Upper lobe of right lung (tissue), 1 donor: ENCODE measurements around the gene GLT1D1. TPM values are rescaled to one million over a fixed set of nuclear protein-coding genes. Genes with fewer than 3 reads are reported as not detected.
"Not testable (repeated sequence)": the region's sequence is repeated elsewhere in the genome, so short reads cannot be mapped to it uniquely, and the experiment has no call there.

Experiments used
- ATAC-seq: fragments of 200-7000 bp; cut with Tn5 transposase; one replicate; pipeline ENCODE4 v1.9.1; 2020; ENCODE audit warnings: mild to moderate bottlenecking, moderate library complexity
- DNase-seq: peaks from one replicate; pipeline ENCODE4 v3.0.0-alpha.2; 2020
- H3K27ac ChIP-seq: fragments of 200-600 bp; one replicate; pipeline ENCODE4 v1.8.0; 2022
- H3K27me3 ChIP-seq: fragments of 200-600 bp; one replicate; pipeline ENCODE4 v1.8.0; 2022; ENCODE audit warnings: mild to moderate bottlenecking
- H3K36me3 ChIP-seq: fragments of 200-600 bp; one replicate; pipeline ENCODE4 v1.8.0; 2022
- H3K4me1 ChIP-seq: fragments of 200-600 bp; one replicate; pipeline ENCODE4 v1.8.0; 2022
- H3K4me3 ChIP-seq: fragments of 200-600 bp; one replicate; pipeline ENCODE4 v1.8.0; 2022; ENCODE audit warnings: mild to moderate bottlenecking
- H3K9me3 ChIP-seq: fragments of 200-600 bp; one replicate; pipeline ENCODE4 v1.8.0; 2022
- intact Hi-C: fragments of 100-400 bp; cut with DNase I; formaldehyde crosslinking; loops from one replicate; pipeline ENCODE4 v1.11.0; 2022
- total RNA-seq: library from RNA; stranded (reverse); fragmentation: NEBNext Ultra II Directional; extraction: Animal tissue kit (Norgen Biotek cat#: 25700); gene quantifications from one replicate; pipeline ENCODE4 v1.2.1, GENCODE V29; 2021
- TF ChIP-seq, protein P1 (sequence below): fragments of 200-600 bp; IDR thresholded peaks from one replicate; pipeline ENCODE4 v1.8.0; 2022; ENCODE audit warnings: antibody characterized with exemption
- donor health status: DM: no; HTN: yes; CAD: no; lungs with severe emphysema.

Gene GLT1D1
- total RNA-seq, 1 donor from 2014 or later, result 3.5 TPM

DNA sequence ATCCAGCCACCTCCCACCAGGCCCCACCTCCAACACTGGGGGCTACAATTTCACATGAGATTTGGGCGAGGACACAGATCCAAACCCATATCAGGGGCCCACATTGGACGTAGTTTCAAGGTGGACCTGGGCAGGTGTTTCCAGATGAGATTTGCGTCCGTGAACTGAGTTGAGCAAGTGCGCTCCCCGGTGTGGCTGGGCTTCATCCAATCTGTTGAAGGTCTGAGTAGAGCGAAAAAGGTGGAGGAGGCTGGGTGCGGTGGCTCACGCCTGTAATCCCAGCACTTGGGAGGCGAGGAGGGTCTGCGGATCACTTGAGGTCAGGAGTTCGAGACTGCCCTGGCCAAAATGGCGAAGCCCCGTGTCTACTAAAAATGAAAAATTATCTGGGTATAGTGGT lies 4.9 kb upstream of the GLT1D1 start:
- H3K4me3 ChIP-seq, result no peak overlapping the region
- TF ChIP-seq, protein P1, sequence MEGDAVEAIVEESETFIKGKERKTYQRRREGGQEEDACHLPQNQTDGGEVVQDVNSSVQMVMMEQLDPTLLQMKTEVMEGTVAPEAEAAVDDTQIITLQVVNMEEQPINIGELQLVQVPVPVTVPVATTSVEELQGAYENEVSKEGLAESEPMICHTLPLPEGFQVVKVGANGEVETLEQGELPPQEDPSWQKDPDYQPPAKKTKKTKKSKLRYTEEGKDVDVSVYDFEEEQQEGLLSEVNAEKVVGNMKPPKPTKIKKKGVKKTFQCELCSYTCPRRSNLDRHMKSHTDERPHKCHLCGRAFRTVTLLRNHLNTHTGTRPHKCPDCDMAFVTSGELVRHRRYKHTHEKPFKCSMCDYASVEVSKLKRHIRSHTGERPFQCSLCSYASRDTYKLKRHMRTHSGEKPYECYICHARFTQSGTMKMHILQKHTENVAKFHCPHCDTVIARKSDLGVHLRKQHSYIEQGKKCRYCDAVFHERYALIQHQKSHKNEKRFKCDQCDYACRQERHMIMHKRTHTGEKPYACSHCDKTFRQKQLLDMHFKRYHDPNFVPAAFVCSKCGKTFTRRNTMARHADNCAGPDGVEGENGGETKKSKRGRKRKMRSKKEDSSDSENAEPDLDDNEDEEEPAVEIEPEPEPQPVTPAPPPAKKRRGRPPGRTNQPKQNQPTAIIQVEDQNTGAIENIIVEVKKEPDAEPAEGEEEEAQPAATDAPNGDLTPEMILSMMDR, result no peak
- peaks cover 20% of the 10 kb centered on the region for H3K27me3 ChIP-seq
- no peaks in the 10 kb centered on the region for H3K36me3 ChIP-seq
- H3K4me1 ChIP-seq, result no peaks in the 10 kb centered on the region
- DNase-seq (no peak), ATAC-seq (no peak)
- H3K27ac ChIP-seq, result no peak overlapping the region
- no peaks in the 10 kb centered on the region for H3K9me3 ChIP-seq
- intact Hi-C loops, result no loop called here

DNA sequence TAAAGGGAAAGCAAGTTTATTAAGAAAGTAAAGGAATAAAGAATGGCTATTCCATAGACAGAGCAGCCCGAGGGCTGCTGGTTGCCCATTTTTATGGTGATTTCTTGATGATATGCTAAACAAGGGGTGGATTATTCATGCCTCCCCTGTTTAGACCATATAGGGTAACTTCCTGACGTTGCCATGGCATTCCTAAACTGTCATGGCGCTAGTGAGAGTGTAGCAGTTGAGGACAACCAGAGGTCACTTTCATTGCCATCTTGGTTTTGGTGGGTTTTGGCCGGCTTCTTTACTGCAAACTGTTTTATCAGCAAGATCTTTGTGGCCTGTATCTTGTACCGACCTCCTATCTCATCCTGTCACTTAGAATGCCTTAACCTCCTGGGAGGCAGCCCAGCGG lies 3.5 kb upstream of the GLT1D1 start:
- H3K9me3 ChIP-seq, H3K4me1 ChIP-seq, H3K27ac ChIP-seq, H3K4me3 ChIP-seq, H3K36me3 ChIP-seq, ATAC-seq, intact Hi-C loops, DNase-seq: not testable (repeated sequence)
- H3K27me3 ChIP-seq, result peaks cover 30% of the 10 kb centered on the region

DNA sequence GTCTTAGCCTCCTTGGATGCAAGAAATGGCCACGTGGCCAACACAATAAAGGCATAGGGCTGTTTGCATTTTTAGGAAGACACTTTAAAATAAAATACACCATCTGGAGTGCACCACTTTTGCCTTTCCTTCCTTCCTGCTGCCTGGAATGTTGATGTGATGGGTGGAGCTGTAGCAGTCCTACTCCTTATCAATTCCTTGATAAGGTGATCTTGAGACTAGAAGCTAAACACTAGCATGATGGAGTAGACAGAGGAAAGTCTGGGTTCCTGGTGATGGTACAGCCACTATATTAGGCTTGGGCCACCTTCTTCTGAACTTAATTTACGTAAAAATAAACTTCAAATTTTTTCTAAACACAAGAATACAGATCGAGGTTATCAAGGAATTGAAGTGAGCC lies 2.9 kb upstream of the GLT1D1 start:
- Histone ChIP-seq H3K9me3 (no peaks in the 10 kb centered on the region), H3K4me3 (no peak overlapping the region), H3K36me3 (no peaks in the 10 kb centered on the region), H3K27ac (no peak overlapping the region), H3K4me1 (no peaks in the 10 kb centered on the region), H3K27me3 (peaks cover 33% of the 10 kb centered on the region)
- TF ChIP-seq, protein P1, result no peak
- ATAC-seq (no peak), DNase-seq (no peak)
- intact Hi-C loops, result no loop called here

DNA sequence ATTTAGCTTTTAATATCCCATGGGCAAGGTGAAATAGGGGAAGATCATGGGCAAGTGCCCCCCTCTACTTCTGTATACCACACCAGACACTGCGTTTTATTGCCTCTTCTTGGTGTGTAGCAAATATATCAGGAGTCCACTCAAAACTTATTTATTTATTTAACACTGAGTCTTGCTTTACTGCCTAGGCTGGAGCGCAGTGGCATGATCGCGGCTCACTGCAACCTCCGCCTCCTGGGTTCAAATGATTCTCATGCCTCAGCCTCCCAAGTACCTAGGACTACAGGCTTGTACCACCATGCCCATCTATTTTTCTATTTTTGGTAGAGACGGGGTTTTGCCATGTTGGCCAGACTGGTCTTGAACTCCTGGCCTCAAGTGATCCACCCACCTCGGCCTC lies 1.8 kb upstream of the GLT1D1 start:
- peaks cover 33% of the 10 kb centered on the region for H3K27me3 ChIP-seq
- DNase-seq, H3K4me1 ChIP-seq, intact Hi-C loops, H3K27ac ChIP-seq, H3K9me3 ChIP-seq, ATAC-seq, H3K4me3 ChIP-seq, H3K36me3 ChIP-seq: not testable (repeated sequence)

DNA sequence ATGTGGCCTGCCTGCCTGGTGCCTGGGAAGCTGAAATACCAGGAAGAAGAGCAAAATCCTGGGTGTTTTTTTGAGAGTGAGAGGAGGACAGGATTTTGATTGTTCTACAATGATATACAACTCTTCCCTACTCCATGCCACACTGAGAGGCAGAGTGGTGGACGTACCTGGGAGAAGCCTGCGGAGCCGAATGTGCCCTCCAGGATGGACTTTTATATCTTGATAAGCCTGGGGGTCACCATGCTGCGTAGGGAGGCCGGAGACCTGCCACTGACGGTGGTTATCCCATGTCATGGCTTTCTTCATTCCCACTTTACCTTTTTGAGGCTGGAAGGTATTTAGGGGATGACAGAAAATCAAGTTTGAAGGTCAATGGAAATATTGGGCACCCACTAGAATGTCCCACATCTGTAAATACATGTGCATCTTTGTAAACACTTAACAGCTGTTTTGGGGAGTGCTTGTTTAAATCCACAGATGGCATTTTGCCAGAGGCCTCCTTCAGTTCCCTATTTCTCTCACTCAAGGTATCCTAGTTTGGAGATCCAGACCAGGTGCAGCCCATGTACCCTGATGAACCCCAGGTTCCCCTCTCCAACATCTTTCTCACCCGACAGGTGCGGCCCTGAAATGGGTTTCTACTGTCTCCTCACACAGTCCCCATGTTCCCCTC lies 1.1 kb upstream of the GLT1D1 start:
- no peak overlapping the region for H3K27ac ChIP-seq
- H3K36me3 ChIP-seq, result no peaks in the 10 kb centered on the region
- TF ChIP-seq, protein P1, result no peak
- intact Hi-C loops, result no loop called here
- ATAC-seq, result no peak
- peaks cover 33% of the 10 kb centered on the region for H3K27me3 ChIP-seq
- no peak for DNase-seq
- no peaks in the 10 kb centered on the region for H3K4me1 ChIP-seq
- no peak overlapping the region for H3K4me3 ChIP-seq
- no peaks in the 10 kb centered on the region for H3K9me3 ChIP-seq

DNA sequence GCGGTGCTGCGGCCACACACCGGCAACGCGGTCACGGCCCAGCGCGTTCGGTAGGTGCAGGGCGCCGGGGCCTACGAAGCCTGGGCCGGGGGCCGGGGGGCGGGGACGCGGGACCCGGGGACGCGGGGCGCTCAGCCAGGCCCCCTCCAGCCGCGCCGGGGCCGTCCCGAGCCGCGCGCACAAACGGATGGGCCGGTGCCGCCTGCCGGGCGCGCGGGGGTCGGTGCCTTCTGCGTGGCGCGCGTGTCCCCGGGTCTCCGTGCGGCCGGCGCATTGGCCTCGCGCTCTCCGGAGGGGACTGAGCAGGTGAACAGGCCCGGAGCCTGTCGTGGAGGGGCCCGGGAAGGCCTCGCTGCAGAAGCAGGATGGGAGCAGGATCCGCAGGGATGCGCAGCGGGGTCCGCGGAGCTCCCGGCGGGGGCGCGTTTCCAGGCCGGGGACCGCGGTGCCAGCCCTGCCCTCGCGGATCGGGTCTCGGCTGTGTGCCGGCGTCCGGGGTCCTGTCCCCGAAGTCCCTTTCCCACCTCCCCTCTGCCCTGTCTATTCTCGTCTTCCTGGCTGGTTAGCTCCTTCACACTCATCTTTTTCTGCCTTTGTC lies 421 bp downstream of the GLT1D1 start:
- H3K27me3 ChIP-seq, result peaks cover 33% of the 10 kb centered on the region
- no peaks in the 10 kb centered on the region for H3K9me3 ChIP-seq
- TF ChIP-seq, protein P1, result no peak
- ATAC-seq, result peak; percentile 32
- intact Hi-C loops, result no loop called here
- DNase-seq, result no peak
- H3K4me3 ChIP-seq, result peak overlapping the region; percentile 29
- no peaks in the 10 kb centered on the region for H3K36me3 ChIP-seq
- H3K27ac ChIP-seq, result no peak overlapping the region
- no peaks in the 10 kb centered on the region for H3K4me1 ChIP-seq
